ENCODE data around the gene CAST. TPM values are rescaled to one million over a fixed set of nuclear protein-coding genes. Genes with fewer than 3 reads are reported as not detected.

Gene CAST
- polyA plus RNA-seq, 2 of the 4 experiments (the other 2 are of a cell fraction): 163 to 257 TPM

DNA sequence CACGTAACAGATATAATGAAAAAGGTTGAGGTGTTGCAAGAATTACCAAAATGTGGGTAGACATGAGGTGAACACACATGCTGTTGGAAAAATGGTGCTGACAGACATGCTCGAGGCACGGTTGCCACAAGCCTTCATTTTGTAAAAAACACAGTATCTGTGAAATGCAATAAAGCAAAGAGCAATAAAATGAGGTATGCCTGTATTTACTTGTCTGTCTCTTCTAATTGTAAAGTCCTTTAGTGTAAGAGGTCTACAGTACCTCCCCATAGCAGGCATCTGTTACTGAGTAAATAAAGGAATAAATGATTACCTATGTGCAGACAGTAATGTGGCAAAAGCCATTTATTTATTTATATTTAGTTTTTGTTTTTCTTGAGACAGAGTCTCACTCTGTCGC is 3.0 kb upstream of the CAST start (continued):
- TF ChIP-seq, protein P1, sequence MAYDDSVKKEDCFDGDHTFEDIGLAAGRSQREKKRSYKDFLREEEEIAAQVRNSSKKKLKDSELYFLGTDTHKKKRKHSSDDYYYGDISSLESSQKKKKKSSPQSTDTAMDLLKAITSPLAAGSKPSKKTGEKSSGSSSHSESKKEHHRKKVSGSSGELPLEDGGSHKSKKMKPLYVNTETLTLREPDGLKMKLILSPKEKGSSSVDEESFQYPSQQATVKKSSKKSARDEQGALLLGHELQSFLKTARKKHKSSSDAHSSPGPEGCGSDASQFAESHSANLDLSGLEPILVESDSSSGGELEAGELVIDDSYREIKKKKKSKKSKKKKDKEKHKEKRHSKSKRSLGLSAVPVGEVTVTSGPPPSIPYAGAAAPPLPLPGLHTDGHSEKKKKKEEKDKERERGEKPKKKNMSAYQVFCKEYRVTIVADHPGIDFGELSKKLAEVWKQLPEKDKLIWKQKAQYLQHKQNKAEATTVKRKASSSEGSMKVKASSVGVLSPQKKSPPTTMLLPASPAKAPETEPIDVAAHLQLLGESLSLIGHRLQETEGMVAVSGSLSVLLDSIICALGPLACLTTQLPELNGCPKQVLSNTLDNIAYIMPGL (CRISPR knock-in tag; IDR thresholded peaks at IDR 0.05; ENCODE audit: borderline replicate concordance): no peak
- TF ChIP-seq, protein P2, sequence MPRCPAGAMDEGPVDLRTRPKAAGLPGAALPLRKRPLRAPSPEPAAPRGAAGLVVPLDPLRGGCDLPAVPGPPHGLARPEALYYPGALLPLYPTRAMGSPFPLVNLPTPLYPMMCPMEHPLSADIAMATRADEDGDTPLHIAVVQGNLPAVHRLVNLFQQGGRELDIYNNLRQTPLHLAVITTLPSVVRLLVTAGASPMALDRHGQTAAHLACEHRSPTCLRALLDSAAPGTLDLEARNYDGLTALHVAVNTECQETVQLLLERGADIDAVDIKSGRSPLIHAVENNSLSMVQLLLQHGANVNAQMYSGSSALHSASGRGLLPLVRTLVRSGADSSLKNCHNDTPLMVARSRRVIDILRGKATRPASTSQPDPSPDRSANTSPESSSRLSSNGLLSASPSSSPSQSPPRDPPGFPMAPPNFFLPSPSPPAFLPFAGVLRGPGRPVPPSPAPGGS (IDR thresholded peaks at IDR 0.05): no peak

DNA sequence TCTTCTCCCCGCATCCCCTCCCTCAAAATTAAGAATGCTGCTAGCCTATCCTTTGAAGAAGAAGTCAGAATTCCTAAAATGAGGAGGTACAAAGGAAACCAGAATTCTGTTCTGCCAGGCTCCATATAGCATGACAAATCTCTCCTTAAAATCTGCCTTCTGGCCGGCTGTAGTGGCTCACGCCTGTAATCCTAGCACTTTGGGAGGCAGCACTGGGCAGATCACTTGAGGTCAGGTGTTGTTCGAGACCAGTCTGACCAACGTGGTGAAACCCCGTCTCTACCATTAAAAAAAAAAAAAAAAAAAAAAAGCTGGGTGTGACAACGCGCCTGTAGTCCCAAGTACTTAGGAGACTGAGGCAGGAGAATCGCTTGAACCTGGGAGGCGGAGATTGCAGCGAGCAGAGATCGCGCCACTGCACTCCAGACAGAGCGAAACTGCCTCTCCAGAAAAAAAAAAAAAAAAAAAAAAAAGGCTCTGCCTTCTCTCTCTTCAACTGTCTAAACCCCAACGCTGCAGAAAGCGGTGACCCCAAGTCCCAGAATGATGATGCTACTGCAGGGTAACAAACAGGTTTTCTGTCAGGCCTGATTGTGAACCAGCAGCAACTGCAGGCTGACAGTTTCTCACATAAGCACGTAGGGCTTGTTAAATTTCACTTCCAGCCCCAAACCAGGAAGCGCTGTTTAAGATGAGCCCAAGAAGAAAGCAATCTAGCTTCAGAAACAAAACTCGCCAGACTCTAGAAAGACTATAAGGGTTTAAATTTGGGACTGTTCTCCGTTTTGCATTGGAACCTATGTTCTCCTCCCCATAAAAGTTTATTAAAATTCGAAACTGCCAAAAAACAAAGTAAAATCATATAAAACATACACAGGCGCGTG is 963 bp upstream of the CAST start:
- Histone ChIP-seq H3K9me3 (no peaks in the 10 kb centered on the region), H3K4me3 (peak overlapping the region; percentile 93), H3K27ac (peak overlapping the region; percentile 98 to 100), H3K4me2 (peak overlapping the region; percentile 90), H3K4me1 (peaks cover 68% of the 10 kb centered on the region)
- 3% methylated on average over 23 of the region's 23 CpGs for WGBS (ENCODE audit: missing lambda C conversion rate)
- ChIA-PET CTCF (interaction anchor here (0.6 to 3.3 kb wide), 8 partner anchors 9 to 147 kb away, joined by 3 to 12 read pairs (median 5); partner anchors contain the start of gene ERAP1), POLR2A (interaction anchor here (0.6 to 3.5 kb wide), 22 partner anchors 10 to 826 kb away, joined by 3 to 41 read pairs (median 6); partner anchors contain the start of gene ERAP1)
- TF ChIP-seq ZFP36 (IDR thresholded peaks at IDR 0.05; ENCODE audit: borderline replicate concordance, partially characterized antibody): no peak
- no peak for TF ChIP-seq TFCP2L1 (CRISPR knock-in tag; IDR thresholded peaks at IDR 0.05)
- no peak for TF ChIP-seq SMC3 (IDR thresholded peaks at IDR 0.05)
- TF ChIP-seq JUN (IDR thresholded peaks at IDR 0.05): no peak
- no peak for TF ChIP-seq NFE2L2 (conservative IDR thresholded peaks at IDR 0.05; ENCODE audit: low read length)
- no peak for TF ChIP-seq FOSB (CRISPR knock-in tag; IDR thresholded peaks at IDR 0.05)
- peak; percentile 35 to 56 for DNase-seq (ENCODE audit: low read depth in 1 of 2, low spot score in 1 of 2)
- ATAC-seq: peak; percentile 4 to 7; a peak in 3 of 6 replicates
- no peak for FAIRE-seq

DNA sequence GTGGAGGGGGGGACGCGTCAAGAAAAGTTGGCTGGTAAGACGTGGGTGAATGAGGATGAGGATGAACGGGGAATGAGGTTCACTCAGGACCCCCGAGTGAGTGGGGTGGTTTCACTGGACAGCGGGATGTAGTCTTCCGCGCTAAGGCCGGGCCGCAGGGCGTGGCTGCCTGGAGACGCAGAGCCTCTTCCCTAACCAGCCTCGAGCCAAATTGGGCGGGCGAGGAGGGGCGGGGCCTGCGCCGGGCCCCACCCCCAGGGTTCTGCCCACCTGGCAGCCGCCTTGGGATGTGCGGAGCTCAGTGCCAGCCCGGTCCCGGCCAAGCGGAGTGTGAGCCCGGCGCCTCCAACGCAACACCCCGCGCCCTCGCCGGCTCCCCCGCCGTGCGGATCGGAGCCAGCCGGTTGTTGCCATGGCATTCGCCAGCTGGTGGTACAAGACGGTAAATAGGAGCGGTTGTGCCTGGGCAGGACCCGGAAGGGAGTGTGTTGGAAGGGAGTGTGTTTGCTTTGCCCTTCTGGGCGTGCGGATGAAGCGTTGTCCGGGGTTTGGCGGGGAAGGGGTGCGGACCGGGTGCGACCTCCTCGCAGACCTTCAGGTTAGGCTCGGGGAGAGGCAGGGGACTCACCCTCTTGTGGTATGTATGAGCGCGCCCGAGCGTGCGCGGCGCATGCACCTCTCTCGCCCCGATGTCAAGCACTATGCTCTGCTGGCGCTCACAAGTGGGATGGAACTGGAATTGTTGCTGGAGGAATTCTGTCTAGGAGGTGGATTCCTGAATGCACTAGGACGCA is 746 bp downstream of the CAST start:
- Histone ChIP-seq H3K4me1 (peaks cover 63% of the 10 kb centered on the region), H3K4me3 (peak overlapping the region; percentile 93), H3K27ac (peak overlapping the region; percentile 98 to 100), H3K4me2 (peak overlapping the region; percentile 90), H3K9me3 (no peaks in the 10 kb centered on the region)
- ChIA-PET POLR2A (interaction anchor here (0.5 to 3.5 kb wide), 19 partner anchors 9 to 840 kb away, joined by 3 to 41 read pairs (median 5); partner anchors contain the start of genes ERAP1, GLRX and LNPEP), CTCF (interaction anchor here (0.5 to 2.3 kb wide), 8 partner anchors 11 to 870 kb away, joined by 3 to 6 read pairs (median 4); no protein-coding TSS in a partner anchor)
- no peak for FAIRE-seq
- under 1% methylated on average over 23 of the region's 60 CpGs for whole genome bisulfite sequencing (ENCODE audit: missing lambda C conversion rate)
- DNase-seq (ENCODE audit: low read depth in 1 of 2, low spot score in 1 of 2): peak; percentile 94 to 96
- peak; percentile 80 to 88 for ATAC-seq
- TF ChIP-seq RARB (CRISPR knock-in tag; IDR thresholded peaks at IDR 0.05) (no peak), KDM5A (IDR thresholded peaks at IDR 0.05) (no peak), KDM1A (IDR thresholded peaks at IDR 0.05; ENCODE audit: low read depth) (no peak), POLR2AphosphoS2 (conservative IDR thresholded peaks at IDR 0.05; ENCODE audit: low read length) (peak; percentile 69; the same call in 1 of the 2 replicates), NFE2L2 (conservative IDR thresholded peaks at IDR 0.05; ENCODE audit: low read length) (no peak), MYC (IDR thresholded peaks at IDR 0.05; ENCODE audit: borderline replicate concordance, low read length) (peak; percentile 45; the same call in 1 of the 2 replicates), TP53 (CRISPR knock-in tag; IDR thresholded peaks at IDR 0.05) (no peak), SREBF2 (IDR thresholded peaks at IDR 0.05) (no peak), POLR2A (IDR thresholded peaks at IDR 0.05; ENCODE audit: low read length) (peak; percentile 73), EHMT2 (IDR thresholded peaks at IDR 0.05; ENCODE audit: low read depth) (no peak), FOXS1 (CRISPR knock-in tag; IDR thresholded peaks at IDR 0.05) (no peak), RNF2 (IDR thresholded peaks at IDR 0.05; ENCODE audit: borderline replicate concordance, low read depth) (no peak), EP300 (IDR thresholded peaks at IDR 0.05) (no peak), JUNB (IDR thresholded peaks at IDR 0.05) (no peak), JUN (IDR thresholded peaks at IDR 0.05) (peak in 1 of 2 experiments; percentile 30; a peak in 2 of 5 replicates), CHD4 (IDR thresholded peaks at IDR 0.05; ENCODE audit: borderline replicate concordance) (no peak), HEYL (CRISPR knock-in tag; IDR thresholded peaks at IDR 0.05) (no peak), CBX2 (IDR thresholded peaks at IDR 0.05; ENCODE audit: borderline replicate concordance, low read depth) (no peak), HDAC2 (IDR thresholded peaks at IDR 0.05) (no peak), GATA3 (IDR thresholded peaks at IDR 0.05; ENCODE audit: borderline replicate concordance) (no peak)
- TF ChIP-seq, protein P3, sequence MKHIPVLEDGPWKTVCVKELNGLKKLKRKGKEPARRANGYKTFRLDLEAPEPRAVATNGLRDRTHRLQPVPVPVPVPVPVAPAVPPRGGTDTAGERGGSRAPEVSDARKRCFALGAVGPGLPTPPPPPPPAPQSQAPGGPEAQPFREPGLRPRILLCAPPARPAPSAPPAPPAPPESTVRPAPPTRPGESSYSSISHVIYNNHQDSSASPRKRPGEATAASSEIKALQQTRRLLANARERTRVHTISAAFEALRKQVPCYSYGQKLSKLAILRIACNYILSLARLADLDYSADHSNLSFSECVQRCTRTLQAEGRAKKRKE (CRISPR knock-in tag; IDR thresholded peaks at IDR 0.05; ENCODE audit: low read depth): no peak
- TF ChIP-seq, protein P4, sequence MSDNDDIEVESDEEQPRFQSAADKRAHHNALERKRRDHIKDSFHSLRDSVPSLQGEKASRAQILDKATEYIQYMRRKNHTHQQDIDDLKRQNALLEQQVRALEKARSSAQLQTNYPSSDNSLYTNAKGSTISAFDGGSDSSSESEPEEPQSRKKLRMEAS (IDR thresholded peaks at IDR 0.05): peak; percentile 58
